HCT116 (cell line): ENCODE data around the gene PBX3. TPM values are rescaled to one million over a fixed set of nuclear protein-coding genes. Genes with fewer than 3 reads are reported as not detected.

Source experiments
- ATAC-seq: fragments of 200-7000 bp; cut with Tn5 transposase; 2 replicates; pipeline ENCODE4 v1.9.1; 2020; ENCODE audit warnings: mild to moderate bottlenecking, moderate library complexity
- BruUV-seq: library from RNA; stranded (reverse); fragments of 400-500 nt; replicated peaks from 2 replicates; lab custom pipeline; 2021; lab: Mats Ljungman, UMichigan
- CTCF ChIA-PET: fragments of 300-600 bp; sonication (Branson Sonifier 250); formaldehyde crosslinking; loops from one replicate; lab custom pipeline; 2021; ENCODE audit warnings: antibody characterized with exemption; lab: Charles Lee
- POLR2A ChIA-PET: fragments of 300-600, 350-600 bp; sonication (Branson Sonifier 250); formaldehyde crosslinking; loops from one replicate; lab custom pipeline; 2021; ENCODE audit warnings: antibody characterized with exemption; lab: Charles Lee
- RAD21 ChIA-PET, 2 experiments: fragments of 300-600 bp; sonication (Branson Sonifier 250); formaldehyde crosslinking; loops; one replicate each; lab custom pipeline; 2023; ENCODE audit warnings: low total read pairs in 2 of 2; ENCODE audit not compliant: uncharacterized antibody in 2 of 2, unreplicated experiment in 2 of 2, low non-redundant PET in 1 of 2; lab: Charles Lee
- DNase-seq: peaks from one replicate; pipeline ENCODE4 v3.0.0-alpha.2; 2010; ENCODE audit warnings: low read depth, low spot score
- H2AFZ ChIP-seq: fragments of 200-600 bp; shearing (Covaris generic), sonication (generic); 2 replicates; pipeline ENCODE4 v1.6.1; 2017; ENCODE audit warnings: low read depth, mixed run types, mixed read lengths, antibody characterized with exemption, low read length; ENCODE audit not compliant: poor library complexity, severe bottlenecking
- H3K27ac ChIP-seq: 2 replicates; pipeline ENCODE4 v1.5.1; 2012; ENCODE audit warnings: low read depth, low read length
- H3K27me3 ChIP-seq: fragments of 200-600 bp; sonication (generic); 2 replicates; pipeline ENCODE4 v1.6.1; 2016; ENCODE audit warnings: mixed run types, low read length, mixed read lengths; ENCODE audit not compliant: insufficient read depth
- H3K36me3 ChIP-seq, 2 experiments: fragments of 200-500 bp in 1 of 2; fragments of 200-600 bp in 1 of 2; sonication (Bioruptor generic) in 1 of 2; sonication (generic) in 1 of 2; 2 replicates each; pipeline versions ENCODE4 v1.5.1 to v1.6.1; 2014 to 2016; ENCODE audit warnings: low read length in 2 of 2, inconsistent platforms in 1 of 2, mixed read lengths in 1 of 2, mixed run types in 1 of 2; ENCODE audit not compliant: insufficient read depth in 2 of 2, control insufficient read depth in 1 of 2
- H3K4me1 ChIP-seq, 2 experiments: fragments of 200-600 bp in 1 of 2; sonication (generic) in 1 of 2; 2 replicates each; pipeline versions ENCODE4 v1.5.1 to v1.6.1; 2012 to 2017; ENCODE audit warnings: low read length in 2 of 2, inconsistent platforms in 1 of 2, mild to moderate bottlenecking in 1 of 2, mixed read lengths in 1 of 2, mixed run types in 1 of 2, moderate library complexity in 1 of 2; ENCODE audit not compliant: insufficient read depth in 2 of 2, control insufficient read depth in 1 of 2
- H3K4me2 ChIP-seq: fragments of 200-600 bp; sonication (generic); 2 replicates; pipeline ENCODE4 v1.6.1; 2017; ENCODE audit warnings: mixed run types, low read length, mixed read lengths
- H3K4me3 ChIP-seq, 2 experiments: fragments of 200-600 bp in 1 of 2; sonication (generic) in 1 of 2; replicated peaks in 1 of 2; 2 replicates each; pipeline ENCODE4 v1.5.1; 2011 to 2016; ENCODE audit warnings: low read length in 2 of 2, control low read depth in 1 of 2, low read depth in 1 of 2, mild to moderate bottlenecking in 1 of 2, mixed read lengths in 1 of 2, mixed run types in 1 of 2
- H3K79me2 ChIP-seq: fragments of 200-600 bp; sonication (generic); 2 replicates; pipeline ENCODE4 v1.6.1; 2017; ENCODE audit warnings: mild to moderate bottlenecking, mixed run types, low read length, moderate library complexity, mixed read lengths; ENCODE audit not compliant: insufficient read depth
- H3K9ac ChIP-seq: fragments of 200-600 bp; sonication (generic); 2 replicates; pipeline ENCODE4 v1.6.1; 2016; ENCODE audit warnings: low read length, mixed read lengths
- H3K9me2 ChIP-seq: fragments of 200-600 bp; sonication (generic), shearing (Covaris generic); 2 replicates; pipeline ENCODE4 v1.6.1; 2017; ENCODE audit warnings: mixed run types, mild to moderate bottlenecking, moderate library complexity; ENCODE audit not compliant: insufficient read depth
- H3K9me3 ChIP-seq, 2 experiments: fragments of 200-500 bp in 1 of 2; fragments of 200-600 bp in 1 of 2; sonication (Bioruptor generic) in 1 of 2; sonication (generic) in 1 of 2; 2 replicates each; pipeline ENCODE4 v1.6.1; 2014 to 2017; ENCODE audit warnings: low read length in 2 of 2, mixed read lengths in 2 of 2, inconsistent platforms in 1 of 2, low read depth in 1 of 2, mild to moderate bottlenecking in 1 of 2, mixed run types in 1 of 2, moderate library complexity in 1 of 2; ENCODE audit not compliant: control insufficient read depth in 1 of 2, insufficient read depth in 1 of 2
- H4K20me1 ChIP-seq: fragments of 200-600 bp; sonication (generic), shearing (Covaris generic); 2 replicates; pipeline ENCODE4 v1.6.1; 2017; ENCODE audit warnings: mixed run types, mild to moderate bottlenecking, moderate library complexity; ENCODE audit not compliant: insufficient read depth
- CBX3 ChIP-seq: IDR thresholded peaks from 2 replicates; pipeline ENCODE4 v1.6.1; 2012; ENCODE audit warnings: low read depth
- CEBPB ChIP-seq: IDR thresholded peaks from 2 replicates; pipeline ENCODE4 v1.6.1; 2012; ENCODE audit warnings: low read depth
- EGR1 ChIP-seq: IDR thresholded peaks from 2 replicates; pipeline ENCODE4 v1.6.1; 2012; ENCODE audit warnings: low read depth
- ELF1 ChIP-seq: IDR thresholded peaks from 2 replicates; pipeline ENCODE4 v1.6.1; 2012; ENCODE audit warnings: low read depth, borderline replicate concordance
- EZH2 ChIP-seq: fragments of 200-600 bp; sonication (generic); IDR thresholded peaks from 2 replicates; pipeline ENCODE4 v1.6.1; 2017; ENCODE audit warnings: antibody characterized with exemption, mixed run types
- EZH2phosphoT487 ChIP-seq: fragments of 200-600 bp; IDR thresholded peaks from 2 replicates; pipeline ENCODE4 v1.6.1; 2018; ENCODE audit warnings: antibody characterized with exemption, borderline replicate concordance
- FOSL1 ChIP-seq: IDR thresholded peaks from 2 replicates; pipeline ENCODE4 v1.6.1; 2012; ENCODE audit warnings: low read depth
- POLR2A ChIP-seq: IDR thresholded peaks from 2 replicates; pipeline ENCODE4 v1.7.0; 2011; ENCODE audit warnings: borderline replicate concordance; ENCODE audit not compliant: insufficient read depth, insufficient read length; ENCODE audit errors: extremely low read depth
- POLR2AphosphoS5 ChIP-seq: IDR thresholded peaks from 2 replicates; pipeline ENCODE4 v1.6.1; 2011; ENCODE audit warnings: mild to moderate bottlenecking, low read depth, low read length, moderate library complexity
- RAD21 ChIP-seq: IDR thresholded peaks from 2 replicates; pipeline ENCODE4 v1.6.1; 2012; ENCODE audit warnings: low read depth, mild to moderate bottlenecking
- SP1 ChIP-seq: IDR thresholded peaks from 2 replicates; pipeline ENCODE4 v1.6.1; 2012; ENCODE audit warnings: low read depth
- ZNF274 ChIP-seq: fragments of 200-500 bp; sonication (Bioruptor generic); IDR thresholded peaks from 2 replicates; pipeline ENCODE4 v1.6.1; 2014; ENCODE audit warnings: mild to moderate bottlenecking, low read depth, low read length, inconsistent platforms
- intact Hi-C: fragments of 100-400 bp; cut with micrococcal nuclease; formaldehyde crosslinking; loops from 2 replicates; pipeline ENCODE4 v1.10.0; 2022
- total RNA-seq: library from RNA; stranded (reverse); gene quantifications from one replicate; pipeline ENCODE4 v1.2.1, GENCODE V29; 2021; ENCODE audit not compliant: unreplicated experiment
- TF ChIP-seq, protein P1 (sequence below): IDR thresholded peaks from 2 replicates; pipeline ENCODE4 v1.6.1; 2012
- TF ChIP-seq, protein P2 (sequence below): IDR thresholded peaks from 2 replicates; pipeline ENCODE4 v1.6.1; 2011; ENCODE audit warnings: mild to moderate bottlenecking, low read length, moderate library complexity; ENCODE audit not compliant: insufficient replicate concordance; ENCODE audit errors: extremely low read depth
- TF ChIP-seq, protein P3 (sequence below): IDR thresholded peaks from 2 replicates; pipeline ENCODE4 v1.6.1; 2012
- TF ChIP-seq, protein P4 (sequence below): IDR thresholded peaks from 2 replicates; pipeline ENCODE4 v1.6.1; 2012; ENCODE audit warnings: low read depth
- TF ChIP-seq, protein P5 (sequence below), 3 experiments: fragments of 200-600 bp in 1 of 3; sonication (generic) in 1 of 3; IDR thresholded peaks in 2 of 3; conservative IDR thresholded peaks in 1 of 3; 2 replicates each; pipeline ENCODE4 v1.5.1; 2012 to 2017; ENCODE audit warnings: low read depth in 2 of 3, low read length in 2 of 3, antibody characterized with exemption in 1 of 3, borderline replicate concordance in 1 of 3, control low read depth in 1 of 3, mild to moderate bottlenecking in 1 of 3, mixed read lengths in 1 of 3, mixed run types in 1 of 3, moderate library complexity in 1 of 3; ENCODE audit not compliant: insufficient read depth in 1 of 3

The PBX3 gene
- total RNA-seq, 1 experiment from 2014 or later: 13.5 TPM

DNA sequence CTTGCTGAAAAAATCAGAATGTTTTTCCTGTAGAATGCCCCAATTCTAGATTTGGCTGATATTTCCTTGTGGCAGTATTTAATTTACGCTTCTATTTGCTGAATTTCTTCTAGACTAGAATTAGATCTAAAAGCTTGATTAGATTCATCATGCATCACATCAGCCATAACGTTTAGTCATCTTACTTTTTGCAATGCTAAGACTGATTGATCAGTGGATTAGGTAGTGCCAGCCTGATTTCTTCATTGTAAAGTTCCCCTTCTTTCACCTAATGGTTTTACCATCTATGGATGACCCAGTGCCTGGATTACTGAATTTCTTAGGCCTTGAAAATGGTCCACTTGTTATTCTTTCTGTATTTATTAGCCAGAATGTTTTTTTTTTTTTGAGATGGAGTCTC is 83.9 kb downstream of the PBX3 start:
- Histone ChIP-seq H3K4me2 (no peak overlapping the region), H3K9me3 (no peaks in the 10 kb centered on the region), H3K4me1 (peaks cover 3 to 5% of the 10 kb centered on the region in 2 experiments; a peak in 1 of 4 replicates), H3K9ac (no peak overlapping the region), H3K36me3 (no peaks in the 10 kb centered on the region), H3K27ac (no peak overlapping the region), H4K20me1 (no peaks in the 10 kb centered on the region), H3K79me2 (no peaks in the 10 kb centered on the region), H3K4me3 (no peak overlapping the region), H3K27me3 (no peaks in the 10 kb centered on the region), H3K9me2 (no peaks in the 10 kb centered on the region), H2AFZ (no peak overlapping the region)
- ATAC-seq (no peak), DNase-seq (no peak)
- RAD21 ChIA-PET: no interaction called here
- CTCF ChIA-PET: no interaction called here
- POLR2A ChIA-PET: no interaction called here
- BruUV-seq: no TSS peak
- TF ChIP-seq EGR1: no peak
- TF ChIP-seq, protein P1, sequence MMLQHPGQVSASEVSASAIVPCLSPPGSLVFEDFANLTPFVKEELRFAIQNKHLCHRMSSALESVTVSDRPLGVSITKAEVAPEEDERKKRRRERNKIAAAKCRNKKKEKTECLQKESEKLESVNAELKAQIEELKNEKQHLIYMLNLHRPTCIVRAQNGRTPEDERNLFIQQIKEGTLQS: no peak
- no peak for TF ChIP-seq ELF1
- TF ChIP-seq CBX3: no peak
- TF ChIP-seq EZH2phosphoT487: no peak
- no peak for TF ChIP-seq ZNF274
- no peak for TF ChIP-seq POLR2AphosphoS5
- TF ChIP-seq, protein P2, sequence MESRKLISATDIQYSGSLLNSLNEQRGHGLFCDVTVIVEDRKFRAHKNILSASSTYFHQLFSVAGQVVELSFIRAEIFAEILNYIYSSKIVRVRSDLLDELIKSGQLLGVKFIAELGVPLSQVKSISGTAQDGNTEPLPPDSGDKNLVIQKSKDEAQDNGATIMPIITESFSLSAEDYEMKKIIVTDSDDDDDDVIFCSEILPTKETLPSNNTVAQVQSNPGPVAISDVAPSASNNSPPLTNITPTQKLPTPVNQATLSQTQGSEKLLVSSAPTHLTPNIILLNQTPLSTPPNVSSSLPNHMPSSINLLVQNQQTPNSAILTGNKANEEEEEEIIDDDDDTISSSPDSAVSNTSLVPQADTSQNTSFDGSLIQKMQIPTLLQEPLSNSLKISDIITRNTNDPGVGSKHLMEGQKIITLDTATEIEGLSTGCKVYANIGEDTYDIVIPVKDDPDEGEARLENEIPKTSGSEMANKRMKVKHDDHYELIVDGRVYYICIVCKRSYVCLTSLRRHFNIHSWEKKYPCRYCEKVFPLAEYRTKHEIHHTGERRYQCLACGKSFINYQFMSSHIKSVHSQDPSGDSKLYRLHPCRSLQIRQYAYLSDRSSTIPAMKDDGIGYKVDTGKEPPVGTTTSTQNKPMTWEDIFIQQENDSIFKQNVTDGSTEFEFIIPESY: no peak
- TF ChIP-seq EZH2: no peak
- no peak for TF ChIP-seq POLR2A
- TF ChIP-seq, protein P3, sequence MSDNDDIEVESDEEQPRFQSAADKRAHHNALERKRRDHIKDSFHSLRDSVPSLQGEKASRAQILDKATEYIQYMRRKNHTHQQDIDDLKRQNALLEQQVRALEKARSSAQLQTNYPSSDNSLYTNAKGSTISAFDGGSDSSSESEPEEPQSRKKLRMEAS: no peak
- TF ChIP-seq FOSL1: no peak
- TF ChIP-seq, protein P4, sequence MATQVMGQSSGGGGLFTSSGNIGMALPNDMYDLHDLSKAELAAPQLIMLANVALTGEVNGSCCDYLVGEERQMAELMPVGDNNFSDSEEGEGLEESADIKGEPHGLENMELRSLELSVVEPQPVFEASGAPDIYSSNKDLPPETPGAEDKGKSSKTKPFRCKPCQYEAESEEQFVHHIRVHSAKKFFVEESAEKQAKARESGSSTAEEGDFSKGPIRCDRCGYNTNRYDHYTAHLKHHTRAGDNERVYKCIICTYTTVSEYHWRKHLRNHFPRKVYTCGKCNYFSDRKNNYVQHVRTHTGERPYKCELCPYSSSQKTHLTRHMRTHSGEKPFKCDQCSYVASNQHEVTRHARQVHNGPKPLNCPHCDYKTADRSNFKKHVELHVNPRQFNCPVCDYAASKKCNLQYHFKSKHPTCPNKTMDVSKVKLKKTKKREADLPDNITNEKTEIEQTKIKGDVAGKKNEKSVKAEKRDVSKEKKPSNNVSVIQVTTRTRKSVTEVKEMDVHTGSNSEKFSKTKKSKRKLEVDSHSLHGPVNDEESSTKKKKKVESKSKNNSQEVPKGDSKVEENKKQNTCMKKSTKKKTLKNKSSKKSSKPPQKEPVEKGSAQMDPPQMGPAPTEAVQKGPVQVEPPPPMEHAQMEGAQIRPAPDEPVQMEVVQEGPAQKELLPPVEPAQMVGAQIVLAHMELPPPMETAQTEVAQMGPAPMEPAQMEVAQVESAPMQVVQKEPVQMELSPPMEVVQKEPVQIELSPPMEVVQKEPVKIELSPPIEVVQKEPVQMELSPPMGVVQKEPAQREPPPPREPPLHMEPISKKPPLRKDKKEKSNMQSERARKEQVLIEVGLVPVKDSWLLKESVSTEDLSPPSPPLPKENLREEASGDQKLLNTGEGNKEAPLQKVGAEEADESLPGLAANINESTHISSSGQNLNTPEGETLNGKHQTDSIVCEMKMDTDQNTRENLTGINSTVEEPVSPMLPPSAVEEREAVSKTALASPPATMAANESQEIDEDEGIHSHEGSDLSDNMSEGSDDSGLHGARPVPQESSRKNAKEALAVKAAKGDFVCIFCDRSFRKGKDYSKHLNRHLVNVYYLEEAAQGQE: no peak
- no peak for TF ChIP-seq CEBPB
- TF ChIP-seq RAD21: no peak
- TF ChIP-seq, protein P5, sequence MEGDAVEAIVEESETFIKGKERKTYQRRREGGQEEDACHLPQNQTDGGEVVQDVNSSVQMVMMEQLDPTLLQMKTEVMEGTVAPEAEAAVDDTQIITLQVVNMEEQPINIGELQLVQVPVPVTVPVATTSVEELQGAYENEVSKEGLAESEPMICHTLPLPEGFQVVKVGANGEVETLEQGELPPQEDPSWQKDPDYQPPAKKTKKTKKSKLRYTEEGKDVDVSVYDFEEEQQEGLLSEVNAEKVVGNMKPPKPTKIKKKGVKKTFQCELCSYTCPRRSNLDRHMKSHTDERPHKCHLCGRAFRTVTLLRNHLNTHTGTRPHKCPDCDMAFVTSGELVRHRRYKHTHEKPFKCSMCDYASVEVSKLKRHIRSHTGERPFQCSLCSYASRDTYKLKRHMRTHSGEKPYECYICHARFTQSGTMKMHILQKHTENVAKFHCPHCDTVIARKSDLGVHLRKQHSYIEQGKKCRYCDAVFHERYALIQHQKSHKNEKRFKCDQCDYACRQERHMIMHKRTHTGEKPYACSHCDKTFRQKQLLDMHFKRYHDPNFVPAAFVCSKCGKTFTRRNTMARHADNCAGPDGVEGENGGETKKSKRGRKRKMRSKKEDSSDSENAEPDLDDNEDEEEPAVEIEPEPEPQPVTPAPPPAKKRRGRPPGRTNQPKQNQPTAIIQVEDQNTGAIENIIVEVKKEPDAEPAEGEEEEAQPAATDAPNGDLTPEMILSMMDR (IDR thresholded peaks at IDR 0.05 in 2 of 3, conservative IDR thresholded peaks at IDR 0.05 in 1 of 3; ENCODE audit: borderline replicate concordance in 1 of 3, insufficient read depth in 1 of 3, low read depth in 2 of 3, low read length in 2 of 3): no peak
- no peak for TF ChIP-seq SP1
- intact Hi-C loops: no loop called here
